ENCODE data around the gene CRYL1. TPM values are rescaled to one million over a fixed set of nuclear protein-coding genes. Genes with fewer than 3 reads are reported as not detected.

Gene CRYL1
- total RNA-seq, 1 donor from 2014 or later: 29.4 TPM

GRCh38 chr13:20559659-20560356 lies 34.2 kb upstream of the CRYL1 start:
- H3K4me3 Mint-ChIP-seq: no peak overlapping the region

GRCh38 chr13:20558982-20559381 lies 33.3 kb upstream of the CRYL1 start:
- TF ChIP-seq CTCF (IDR thresholded peaks at IDR 0.05; ENCODE audit: unreplicated experiment): no peak
- H3K4me1 Mint-ChIP-seq: peaks cover 14% of the 10 kb centered on the region
- H3K27ac Mint-ChIP-seq: no peak overlapping the region
- H3K9me3 Mint-ChIP-seq: peaks cover 4% of the 10 kb centered on the region
- no peaks in the 10 kb centered on the region for H3K27me3 Mint-ChIP-seq (ENCODE audit: low read depth)
- H3K36me3 Mint-ChIP-seq: no peaks in the 10 kb centered on the region
- no peak for DNase-seq (ENCODE audit: low spot score in 2 of 2, unreplicated experiment in 2 of 2)
- H3K4me3 Mint-ChIP-seq: no peak overlapping the region

More at GRCh38 chr13:20559659-20560356, 34.2 kb upstream of the CRYL1 start:
- Mint-ChIP-seq H3K27ac (no peak overlapping the region), H3K4me1 (peaks cover 14% of the 10 kb centered on the region), H3K36me3 (peaks cover 5% of the 10 kb centered on the region), H3K27me3 (ENCODE audit: low read depth) (no peaks in the 10 kb centered on the region), H3K9me3 (peaks cover 12% of the 10 kb centered on the region)
- TF ChIP-seq CTCF (IDR thresholded peaks at IDR 0.05; ENCODE audit: unreplicated experiment): no peak
- DNase-seq (ENCODE audit: low spot score in 2 of 2, unreplicated experiment in 2 of 2): no peak

GRCh38 chr13:20553311-20553710 lies 27.7 kb upstream of the CRYL1 start:
- Mint-ChIP-seq H3K9me3 (no peaks in the 10 kb centered on the region), H3K27me3 (ENCODE audit: low read depth) (no peaks in the 10 kb centered on the region), H3K4me1 (peaks cover 17% of the 10 kb centered on the region), H3K27ac (peak overlapping the region; percentile 82), H3K4me3 (no peak overlapping the region), H3K36me3 (no peaks in the 10 kb centered on the region)
- TF ChIP-seq CTCF (IDR thresholded peaks at IDR 0.05; ENCODE audit: unreplicated experiment): no peak
- no peak for DNase-seq (ENCODE audit: low spot score in 2 of 2, unreplicated experiment in 2 of 2)

- Mint-ChIP-seq H3K4me1 (peaks cover 17% of the 10 kb centered on the region), H3K36me3 (no peaks in the 10 kb centered on the region), H3K4me3 (no peak overlapping the region), H3K27ac (no peak overlapping the region), H3K27me3 (ENCODE audit: low read depth) (no peaks in the 10 kb centered on the region), H3K9me3 (no peaks in the 10 kb centered on the region)
- DNase-seq (ENCODE audit: low spot score in 2 of 2, unreplicated experiment in 2 of 2): no peak
- no peak for TF ChIP-seq CTCF (IDR thresholded peaks at IDR 0.05; ENCODE audit: unreplicated experiment)
Observed at GRCh38 chr13:20550799-20551198, 25.1 kb upstream of the CRYL1 start.

GRCh38 chr13:20547479-20547908 lies 21.8 kb upstream of the CRYL1 start:
- Mint-ChIP-seq H3K4me3 (no peak overlapping the region), H3K9me3 (no peaks in the 10 kb centered on the region), H3K27me3 (ENCODE audit: low read depth) (no peaks in the 10 kb centered on the region), H3K36me3 (no peaks in the 10 kb centered on the region), H3K27ac (no peak overlapping the region), H3K4me1 (peaks cover 11% of the 10 kb centered on the region)
- TF ChIP-seq CTCF (IDR thresholded peaks at IDR 0.05; ENCODE audit: unreplicated experiment): no peak
- DNase-seq (ENCODE audit: low spot score in 2 of 2, unreplicated experiment in 2 of 2): no peak

All from mesothelial cell of epicardium (in vitro differentiated cells).